ENCODE data around the gene DAND5.
"Not testable (repeated sequence)": the region's sequence is repeated elsewhere in the genome, so short reads cannot be mapped to it uniquely, and the experiment has no call there.

DAND5 gene

GRCh38 chr19:12948612-12949362, 20.6 kb upstream of the DAND5 start:
- DNase-seq (ENCODE audit: low read depth): no peak
- TF ChIP-seq CTCF (IDR thresholded peaks at IDR 0.05; ENCODE audit: low read depth, low read length) (no peak), POLR2A (IDR thresholded peaks at IDR 0.05; ENCODE audit: extremely low read depth, insufficient read length) (no peak), MYC (IDR thresholded peaks at IDR 0.05; ENCODE audit: low read depth, low read length) (no peak), MAX (IDR thresholded peaks at IDR 0.05; ENCODE audit: low read depth, low read length) (no peak)
- H3K4me3 ChIP-seq (ENCODE audit: low read depth, low read length): no peak overlapping the region

GRCh38 chr19:12949363-12950283, 19.8 kb upstream of the DAND5 start:
- TF ChIP-seq POLR2A (IDR thresholded peaks at IDR 0.05; ENCODE audit: extremely low read depth, insufficient read length) (no peak), MAX (IDR thresholded peaks at IDR 0.05; ENCODE audit: low read depth, low read length) (no peak), MYC (IDR thresholded peaks at IDR 0.05; ENCODE audit: low read depth, low read length) (no peak)
- no peak for DNase-seq (ENCODE audit: low read depth)

GRCh38 chr19:12952050-12952449, 17.3 kb upstream of the DAND5 start:
- H3K4me3 ChIP-seq (ENCODE audit: low read depth, low read length); DNase-seq (ENCODE audit: low read depth): not testable (repeated sequence)

More at GRCh38 chr19:12949363-12950283, 19.8 kb upstream of the DAND5 start:
- no peak overlapping the region for H3K4me3 ChIP-seq (ENCODE audit: low read depth, low read length)

GRCh38 chr19:12952488-12953137, 16.8 kb upstream of the DAND5 start:
- H3K4me3 ChIP-seq (ENCODE audit: low read depth, low read length): no peak overlapping the region
- DNase-seq (ENCODE audit: low read depth): no peak
- no peak for TF ChIP-seq POLR2A (IDR thresholded peaks at IDR 0.05; ENCODE audit: extremely low read depth, insufficient read length)
- TF ChIP-seq MAX (IDR thresholded peaks at IDR 0.05; ENCODE audit: low read depth, low read length): no peak
- TF ChIP-seq CTCF (IDR thresholded peaks at IDR 0.05; ENCODE audit: low read depth, low read length): no peak
- no peak for TF ChIP-seq MYC (IDR thresholded peaks at IDR 0.05; ENCODE audit: low read depth, low read length)

- no peak for DNase-seq (ENCODE audit: low read depth)
- no peak for TF ChIP-seq CTCF (IDR thresholded peaks at IDR 0.05; ENCODE audit: low read depth, low read length)
- TF ChIP-seq MYC (IDR thresholded peaks at IDR 0.05; ENCODE audit: low read depth, low read length): no peak
- TF ChIP-seq POLR2A (IDR thresholded peaks at IDR 0.05; ENCODE audit: extremely low read depth, insufficient read length): no peak
- no peak for TF ChIP-seq MAX (IDR thresholded peaks at IDR 0.05; ENCODE audit: low read depth, low read length)
- no peak overlapping the region for H3K4me3 ChIP-seq (ENCODE audit: low read depth, low read length)
Measured at GRCh38 chr19:12953138-12953798, 16.1 kb upstream of the DAND5 start.

- DNase-seq (ENCODE audit: low read depth): no peak
- no peak overlapping the region for H3K4me3 ChIP-seq (ENCODE audit: low read depth, low read length)
- TF ChIP-seq MAX (IDR thresholded peaks at IDR 0.05; ENCODE audit: low read depth, low read length) (no peak), MYC (IDR thresholded peaks at IDR 0.05; ENCODE audit: low read depth, low read length) (no peak), POLR2A (IDR thresholded peaks at IDR 0.05; ENCODE audit: extremely low read depth, insufficient read length) (no peak), CTCF (IDR thresholded peaks at IDR 0.05; ENCODE audit: low read depth, low read length) (no peak)
Measured at GRCh38 chr19:12953799-12954611, 15.4 kb upstream of the DAND5 start.
